HL-60 (cell line): ENCODE results near the gene IZUMO1.

Source experiments
- GABPA ChIP-seq: IDR thresholded peaks from 2 replicates; pipeline ENCODE4 v1.6.1; 2012; ENCODE audit warnings: low read depth
- POLR2AphosphoS5 ChIP-seq: IDR thresholded peaks from 2 replicates; pipeline ENCODE4 v1.6.1; 2012; ENCODE audit warnings: low read depth
- SPI1 ChIP-seq: IDR thresholded peaks from 2 replicates; pipeline ENCODE4 v1.6.1; 2012; ENCODE audit warnings: low read depth, mild to moderate bottlenecking, borderline replicate concordance
- TF ChIP-seq, protein P1 (sequence below): IDR thresholded peaks from 2 replicates; pipeline ENCODE4 v1.6.1; 2012; ENCODE audit warnings: low read depth; ENCODE audit not compliant: insufficient replicate concordance
- TF ChIP-seq, protein P2 (sequence below): IDR thresholded peaks from one replicate; pipeline ENCODE4 v1.5.1; 2011; ENCODE audit warnings: low read length, control low read depth, inconsistent platforms; ENCODE audit not compliant: insufficient read depth

- TF ChIP-seq, protein P1, sequence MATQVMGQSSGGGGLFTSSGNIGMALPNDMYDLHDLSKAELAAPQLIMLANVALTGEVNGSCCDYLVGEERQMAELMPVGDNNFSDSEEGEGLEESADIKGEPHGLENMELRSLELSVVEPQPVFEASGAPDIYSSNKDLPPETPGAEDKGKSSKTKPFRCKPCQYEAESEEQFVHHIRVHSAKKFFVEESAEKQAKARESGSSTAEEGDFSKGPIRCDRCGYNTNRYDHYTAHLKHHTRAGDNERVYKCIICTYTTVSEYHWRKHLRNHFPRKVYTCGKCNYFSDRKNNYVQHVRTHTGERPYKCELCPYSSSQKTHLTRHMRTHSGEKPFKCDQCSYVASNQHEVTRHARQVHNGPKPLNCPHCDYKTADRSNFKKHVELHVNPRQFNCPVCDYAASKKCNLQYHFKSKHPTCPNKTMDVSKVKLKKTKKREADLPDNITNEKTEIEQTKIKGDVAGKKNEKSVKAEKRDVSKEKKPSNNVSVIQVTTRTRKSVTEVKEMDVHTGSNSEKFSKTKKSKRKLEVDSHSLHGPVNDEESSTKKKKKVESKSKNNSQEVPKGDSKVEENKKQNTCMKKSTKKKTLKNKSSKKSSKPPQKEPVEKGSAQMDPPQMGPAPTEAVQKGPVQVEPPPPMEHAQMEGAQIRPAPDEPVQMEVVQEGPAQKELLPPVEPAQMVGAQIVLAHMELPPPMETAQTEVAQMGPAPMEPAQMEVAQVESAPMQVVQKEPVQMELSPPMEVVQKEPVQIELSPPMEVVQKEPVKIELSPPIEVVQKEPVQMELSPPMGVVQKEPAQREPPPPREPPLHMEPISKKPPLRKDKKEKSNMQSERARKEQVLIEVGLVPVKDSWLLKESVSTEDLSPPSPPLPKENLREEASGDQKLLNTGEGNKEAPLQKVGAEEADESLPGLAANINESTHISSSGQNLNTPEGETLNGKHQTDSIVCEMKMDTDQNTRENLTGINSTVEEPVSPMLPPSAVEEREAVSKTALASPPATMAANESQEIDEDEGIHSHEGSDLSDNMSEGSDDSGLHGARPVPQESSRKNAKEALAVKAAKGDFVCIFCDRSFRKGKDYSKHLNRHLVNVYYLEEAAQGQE = no peak
- TF ChIP-seq, protein P2, sequence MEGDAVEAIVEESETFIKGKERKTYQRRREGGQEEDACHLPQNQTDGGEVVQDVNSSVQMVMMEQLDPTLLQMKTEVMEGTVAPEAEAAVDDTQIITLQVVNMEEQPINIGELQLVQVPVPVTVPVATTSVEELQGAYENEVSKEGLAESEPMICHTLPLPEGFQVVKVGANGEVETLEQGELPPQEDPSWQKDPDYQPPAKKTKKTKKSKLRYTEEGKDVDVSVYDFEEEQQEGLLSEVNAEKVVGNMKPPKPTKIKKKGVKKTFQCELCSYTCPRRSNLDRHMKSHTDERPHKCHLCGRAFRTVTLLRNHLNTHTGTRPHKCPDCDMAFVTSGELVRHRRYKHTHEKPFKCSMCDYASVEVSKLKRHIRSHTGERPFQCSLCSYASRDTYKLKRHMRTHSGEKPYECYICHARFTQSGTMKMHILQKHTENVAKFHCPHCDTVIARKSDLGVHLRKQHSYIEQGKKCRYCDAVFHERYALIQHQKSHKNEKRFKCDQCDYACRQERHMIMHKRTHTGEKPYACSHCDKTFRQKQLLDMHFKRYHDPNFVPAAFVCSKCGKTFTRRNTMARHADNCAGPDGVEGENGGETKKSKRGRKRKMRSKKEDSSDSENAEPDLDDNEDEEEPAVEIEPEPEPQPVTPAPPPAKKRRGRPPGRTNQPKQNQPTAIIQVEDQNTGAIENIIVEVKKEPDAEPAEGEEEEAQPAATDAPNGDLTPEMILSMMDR = no peak
- TF ChIP-seq GABPA = no peak
- no peak for TF ChIP-seq POLR2AphosphoS5
- TF ChIP-seq SPI1 = no peak
These were observed 31.0 kb upstream of the IZUMO1 start for GRCh38 chr19:48777720-48778119.
